GM12878 (cell line): ENCODE results near the gene CWC27. TPM values are rescaled to one million over a fixed set of nuclear protein-coding genes. Genes with fewer than 3 reads are reported as not detected.
A peak's percentile ranks its signal among the peaks of the same experiment; 100 is the strongest.

Experiments
- BCL3 ChIP-seq: IDR thresholded peaks from 2 replicates; pipeline ENCODE4 v1.6.1; 2011; ENCODE audit warnings: borderline replicate concordance, low read depth, mild to moderate bottlenecking, moderate library complexity, low read length; ENCODE audit not compliant: insufficient read depth, poor library complexity, severe bottlenecking
- CUX1 ChIP-seq: IDR thresholded peaks from 2 replicates; pipeline ENCODE4 v1.6.1; 2012; ENCODE audit warnings: improper control_type of control experiment, low read depth, low read length; ENCODE audit not compliant: insufficient replicate concordance
- E2F8 ChIP-seq: fragments of 450-650 bp; IDR thresholded peaks from 2 replicates; pipeline ENCODE4 v1.6.1; 2018; ENCODE audit warnings: mild to moderate bottlenecking, low read depth, moderate library complexity; ENCODE audit not compliant: partially characterized antibody
- FOXM1 ChIP-seq: IDR thresholded peaks from 2 replicates; pipeline ENCODE4 v1.6.1; 2012; ENCODE audit warnings: low read depth, mild to moderate bottlenecking, inconsistent platforms, low read length, moderate library complexity
- GABPA ChIP-seq: IDR thresholded peaks from 2 replicates; pipeline ENCODE4 v1.6.1; 2014; ENCODE audit warnings: antibody characterized with exemption, low read depth, mild to moderate bottlenecking, inconsistent platforms
- LARP7 ChIP-seq: fragments of 450-650 bp; IDR thresholded peaks from 2 replicates; pipeline ENCODE4 v1.6.1; 2017; ENCODE audit warnings: mild to moderate bottlenecking
- NR2C1 ChIP-seq: fragments of 450-650 bp; IDR thresholded peaks from 2 replicates; pipeline ENCODE4 v1.6.1; 2017; ENCODE audit warnings: antibody characterized with exemption, mild to moderate bottlenecking, moderate library complexity
- SP1 ChIP-seq: IDR thresholded peaks from one replicate; pipeline ENCODE4 v1.6.1; 2011; ENCODE audit warnings: low read depth, low read length
- ZNF622 ChIP-seq: fragments of 450-650 bp; IDR thresholded peaks from 2 replicates; pipeline ENCODE4 v1.6.1; 2017; ENCODE audit warnings: mild to moderate bottlenecking, inconsistent platforms
- polyA plus RNA-seq, 11 experiments: library from polyadenylated mRNA; depleted of rRNA in 4 of 11; unstranded in 6 of 11; stranded (reverse) in 5 of 11; fragments of >200 nt; fragmentation: Nextera tagmentation in 4 of 11; fragmentation: Illumina TruSeq in 1 of 11; extraction: Ambion mirVana in 4 of 11; extraction: Trizol in 1 of 11; gene quantifications; 1 replicate in 1 of 11; 2 replicates in 10 of 11; pipeline versions ENCODE4 v1.2.1 to v1.2.3, GENCODE V29; 2011 to 2016; ENCODE audit warnings: inconsistent platforms in 2 of 11, missing spikeins in 2 of 11, low read depth in 1 of 11
- total RNA-seq, 4 experiments: library from RNA; depleted of rRNA in 3 of 4; stranded (reverse); fragments of >200 nt in 3 of 4; fragmentation: Illumina TruSeq in 1 of 4; extraction: Trizol in 1 of 4; gene quantifications; 2 replicates each; pipeline versions ENCODE4 v1.2.1 to v1.2.3, GENCODE V29; 2013 to 2021
- TF ChIP-seq, protein P1 (sequence below): fragments of 450-650 bp; IDR thresholded peaks from 2 replicates; pipeline ENCODE4 v1.6.1; 2017; ENCODE audit warnings: mild to moderate bottlenecking, low read depth, inconsistent platforms; ENCODE audit not compliant: poor library complexity, severe bottlenecking
- TF ChIP-seq, protein P2 (sequence below): fragments of 450-650 bp; formaldehyde crosslinking; IDR thresholded peaks from 2 replicates; pipeline ENCODE4 v1.4.0; 2022; ENCODE audit warnings: mild to moderate bottlenecking, moderate library complexity

CWC27 gene
- total and polyA plus RNA-seq, 10 of the 15 experiments (the other 5 are each of a cell fraction or from before 2014, with no cell fraction given), result 21.7 to 61.9 (median 47.0) TPM

DNA sequence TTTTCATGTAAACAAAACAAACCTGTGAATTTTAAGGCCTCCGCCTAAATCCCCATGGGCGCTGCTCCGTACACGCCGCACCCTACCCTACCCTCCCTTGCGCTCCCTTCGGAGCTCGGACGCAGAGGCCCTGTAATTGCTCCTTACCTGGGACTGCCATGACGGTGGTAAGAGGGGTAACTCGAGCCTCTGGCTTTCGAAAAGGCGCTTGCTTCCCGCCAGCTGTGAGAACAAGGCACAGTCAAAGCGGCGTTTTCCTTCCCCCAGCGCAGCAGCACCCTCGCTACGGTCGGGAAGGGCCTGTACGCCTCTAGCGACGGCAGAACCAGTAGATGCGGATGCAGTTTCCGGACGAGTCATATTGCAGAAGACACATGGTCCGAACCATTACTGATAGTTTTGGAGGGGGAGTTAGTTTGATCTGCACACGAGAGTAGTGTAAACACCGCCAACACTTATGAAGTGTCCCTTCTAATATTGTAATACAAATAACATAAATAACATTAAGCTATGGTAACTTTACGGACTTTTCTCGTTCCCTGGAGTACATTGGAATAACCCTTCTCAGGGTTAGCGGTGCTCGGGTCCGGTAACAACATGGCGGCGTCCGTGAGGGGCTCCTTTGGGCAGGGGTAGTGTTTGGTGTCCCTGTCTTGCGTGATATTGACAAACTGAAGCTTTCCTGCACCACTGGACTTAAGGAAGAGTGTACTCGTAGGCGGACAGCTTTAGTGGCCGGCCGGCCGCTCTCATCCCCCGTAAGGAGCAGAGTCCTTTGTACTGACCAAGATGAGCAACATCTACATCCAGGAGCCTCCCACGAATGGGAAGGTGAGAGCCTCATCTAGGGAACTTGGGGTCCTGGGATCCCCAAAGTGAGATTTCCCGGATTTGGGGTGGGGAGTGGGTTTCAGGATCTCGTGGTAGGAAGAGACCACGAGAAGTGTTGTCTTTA lies at the start of gene CWC27, which contains the start of gene SREK1IP1 (continued):
- TF ChIP-seq E2F8 (peak; percentile 64), ZNF622 (no peak), SP1 (peak; percentile 82), FOXM1 (0 out of 2 replicates have a peak, but pooled peaks have one; percentile 47), BCL3 (no peak), CUX1 (no peak), LARP7 (no peak), GABPA (peak; percentile 88), NR2C1 (peak; percentile 58)
- TF ChIP-seq, protein P1, sequence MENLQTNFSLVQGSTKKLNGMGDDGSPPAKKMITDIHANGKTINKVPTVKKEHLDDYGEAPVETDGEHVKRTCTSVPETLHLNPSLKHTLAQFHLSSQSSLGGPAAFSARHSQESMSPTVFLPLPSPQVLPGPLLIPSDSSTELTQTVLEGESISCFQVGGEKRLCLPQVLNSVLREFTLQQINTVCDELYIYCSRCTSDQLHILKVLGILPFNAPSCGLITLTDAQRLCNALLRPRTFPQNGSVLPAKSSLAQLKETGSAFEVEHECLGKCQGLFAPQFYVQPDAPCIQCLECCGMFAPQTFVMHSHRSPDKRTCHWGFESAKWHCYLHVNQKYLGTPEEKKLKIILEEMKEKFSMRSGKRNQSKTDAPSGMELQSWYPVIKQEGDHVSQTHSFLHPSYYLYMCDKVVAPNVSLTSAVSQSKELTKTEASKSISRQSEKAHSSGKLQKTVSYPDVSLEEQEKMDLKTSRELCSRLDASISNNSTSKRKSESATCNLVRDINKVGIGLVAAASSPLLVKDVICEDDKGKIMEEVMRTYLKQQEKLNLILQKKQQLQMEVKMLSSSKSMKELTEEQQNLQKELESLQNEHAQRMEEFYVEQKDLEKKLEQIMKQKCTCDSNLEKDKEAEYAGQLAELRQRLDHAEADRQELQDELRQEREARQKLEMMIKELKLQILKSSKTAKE, result peak; percentile 97
- TF ChIP-seq, protein P2, sequence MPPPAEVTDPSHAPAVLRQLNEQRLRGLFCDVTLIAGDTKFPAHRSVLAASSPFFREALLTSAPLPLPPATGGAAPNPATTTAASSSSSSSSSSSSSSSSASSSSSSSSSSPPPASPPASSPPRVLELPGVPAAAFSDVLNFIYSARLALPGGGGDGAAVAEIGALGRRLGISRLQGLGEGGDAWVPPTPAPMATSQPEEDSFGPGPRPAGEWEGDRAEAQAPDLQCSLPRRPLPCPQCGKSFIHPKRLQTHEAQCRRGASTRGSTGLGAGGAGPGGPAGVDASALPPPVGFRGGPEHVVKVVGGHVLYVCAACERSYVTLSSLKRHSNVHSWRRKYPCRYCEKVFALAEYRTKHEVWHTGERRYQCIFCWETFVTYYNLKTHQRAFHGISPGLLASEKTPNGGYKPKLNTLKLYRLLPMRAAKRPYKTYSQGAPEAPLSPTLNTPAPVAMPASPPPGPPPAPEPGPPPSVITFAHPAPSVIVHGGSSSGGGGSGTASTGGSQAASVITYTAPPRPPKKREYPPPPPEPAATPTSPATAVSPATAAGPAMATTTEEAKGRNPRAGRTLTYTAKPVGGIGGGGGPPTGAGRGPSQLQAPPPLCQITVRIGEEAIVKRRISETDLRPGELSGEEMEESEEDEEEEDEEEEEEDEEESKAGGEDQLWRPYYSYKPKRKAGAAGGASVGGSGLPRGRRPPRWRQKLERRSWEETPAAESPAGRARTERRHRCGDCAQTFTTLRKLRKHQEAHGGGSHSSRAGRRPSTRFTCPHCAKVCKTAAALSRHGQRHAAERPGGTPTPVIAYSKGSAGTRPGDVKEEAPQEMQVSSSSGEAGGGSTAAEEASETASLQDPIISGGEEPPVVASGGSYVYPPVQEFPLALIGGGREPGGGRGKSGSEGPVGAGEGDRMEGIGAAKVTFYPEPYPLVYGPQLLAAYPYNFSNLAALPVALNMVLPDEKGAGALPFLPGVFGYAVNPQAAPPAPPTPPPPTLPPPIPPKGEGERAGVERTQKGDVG (CRISPR knock-in tag), result no peak
